ENCODE measurements around the gene ECE2. TPM values are rescaled to one million over a fixed set of nuclear protein-coding genes. Genes with fewer than 3 reads are reported as not detected.

Gene ECE2
- total RNA-seq, 2 experiments from 2014 or later, result not detected

DNA sequence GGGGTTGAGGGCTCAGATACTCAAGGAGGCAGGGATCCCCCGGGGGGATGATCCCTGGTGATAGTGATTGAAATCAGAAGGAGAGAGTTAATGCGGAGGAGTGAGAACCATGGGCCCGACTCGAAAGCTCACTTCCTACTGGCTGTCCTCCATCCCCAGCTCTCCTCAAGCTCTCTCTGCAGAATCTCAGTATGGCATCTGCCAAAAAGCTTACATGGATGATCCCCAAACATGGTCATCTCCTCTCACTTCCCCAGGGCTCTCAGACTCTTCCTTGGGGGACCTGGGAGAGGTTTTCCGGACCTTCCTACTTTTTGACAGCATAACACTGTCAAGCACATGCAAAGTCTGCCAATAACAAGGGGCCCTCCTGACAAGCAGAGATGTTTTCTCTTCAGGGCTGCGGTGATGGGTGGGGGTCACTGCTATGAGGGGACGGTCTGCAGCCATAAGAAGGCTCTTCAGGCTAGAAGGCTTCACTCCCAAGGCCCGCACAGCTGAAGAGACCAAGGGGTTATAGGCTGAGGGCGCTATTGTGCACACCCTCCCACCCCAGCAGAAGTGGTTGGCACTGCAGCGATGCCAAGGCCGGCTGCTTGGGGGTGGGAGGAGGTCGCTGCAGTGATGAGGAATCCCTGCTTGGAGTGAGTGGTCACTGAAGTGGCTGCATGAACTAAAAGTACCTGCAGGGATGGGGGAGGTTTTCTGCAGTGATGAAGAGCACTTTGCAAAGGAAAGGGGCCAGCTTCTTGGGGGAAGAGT lies 47.3 kb upstream of the ECE2 start:
- H3K9me3 Mint-ChIP-seq, result no peaks in the 10 kb centered on the region
- Histone ChIP-seq H3K4me1 (ENCODE audit: insufficient read depth, low read length) (peaks cover 24% of the 10 kb centered on the region), H3K27ac (ENCODE audit: low read depth in 1 of 2, low read length in 2 of 2) (no peak overlapping the region), H3K9me3 (ENCODE audit: control insufficient read depth in 1 of 2, insufficient read depth in 1 of 2, low read length in 2 of 2) (peaks cover 0 to 5% of the 10 kb centered on the region in 2 experiments), H3K27me3 (ENCODE audit: control insufficient read depth in 1 of 2, insufficient read depth in 2 of 2, low read length in 2 of 2) (peaks cover 46 to 49% of the 10 kb centered on the region in 2 experiments), H3K4me3 (ENCODE audit: low read length) (no peak overlapping the region), H3K36me3 (ENCODE audit: insufficient read depth, low read length) (no peaks in the 10 kb centered on the region)
- H3K36me3 Mint-ChIP-seq (ENCODE audit: low read depth), result no peaks in the 10 kb centered on the region
- TF ChIP-seq, protein P1, sequence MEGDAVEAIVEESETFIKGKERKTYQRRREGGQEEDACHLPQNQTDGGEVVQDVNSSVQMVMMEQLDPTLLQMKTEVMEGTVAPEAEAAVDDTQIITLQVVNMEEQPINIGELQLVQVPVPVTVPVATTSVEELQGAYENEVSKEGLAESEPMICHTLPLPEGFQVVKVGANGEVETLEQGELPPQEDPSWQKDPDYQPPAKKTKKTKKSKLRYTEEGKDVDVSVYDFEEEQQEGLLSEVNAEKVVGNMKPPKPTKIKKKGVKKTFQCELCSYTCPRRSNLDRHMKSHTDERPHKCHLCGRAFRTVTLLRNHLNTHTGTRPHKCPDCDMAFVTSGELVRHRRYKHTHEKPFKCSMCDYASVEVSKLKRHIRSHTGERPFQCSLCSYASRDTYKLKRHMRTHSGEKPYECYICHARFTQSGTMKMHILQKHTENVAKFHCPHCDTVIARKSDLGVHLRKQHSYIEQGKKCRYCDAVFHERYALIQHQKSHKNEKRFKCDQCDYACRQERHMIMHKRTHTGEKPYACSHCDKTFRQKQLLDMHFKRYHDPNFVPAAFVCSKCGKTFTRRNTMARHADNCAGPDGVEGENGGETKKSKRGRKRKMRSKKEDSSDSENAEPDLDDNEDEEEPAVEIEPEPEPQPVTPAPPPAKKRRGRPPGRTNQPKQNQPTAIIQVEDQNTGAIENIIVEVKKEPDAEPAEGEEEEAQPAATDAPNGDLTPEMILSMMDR (IDR thresholded peaks at IDR 0.05), result no peak
- peaks cover 74% of the 10 kb centered on the region for H3K27me3 Mint-ChIP-seq
- no peak for ATAC-seq (ENCODE audit: poor library complexity)
- CTCF ChIA-PET, result interaction anchor here (0.5 to 3.6 kb wide), 10 partner anchors 19 to 344 kb away, joined by 3 to 21 read pairs (median 6); partner anchors contain the start of genes ALG3, CAMK2N2, EEF1AKMT4 and PARL
- POLR2A ChIA-PET, result interaction anchor here (2.0 kb wide), 1 partner anchor 22 kb away, joined by 7 read pairs; no protein-coding TSS in a partner anchor
- intact Hi-C loops (cut with DNase I, micrococcal nuclease), result loop anchor here (1.0 to 5.0 kb wide), 2 partner anchors 23 to 59 kb away; no protein-coding TSS in a partner anchor
- DNase-seq, result peak in 1 of 14 experiments; percentile 9
- no peak overlapping the region for H3K27ac Mint-ChIP-seq
- peak overlapping the region; percentile 85 for H3K4me3 Mint-ChIP-seq
- peaks cover 14% of the 10 kb centered on the region for H3K4me1 Mint-ChIP-seq (ENCODE audit: low read depth)

GRCh38 chr3:184229394-184230080 lies 46.3 kb upstream of the ECE2 start, which contains the start of gene VWA5B2:
Gene VWA5B2 (plus strand): TSS chr3:184229585. CDS start chr3:184230529, 944 bp downstream.
- DNase-seq, result peak; percentile 46 to 89 (median 64)
- Histone ChIP-seq H3K4me3 (ENCODE audit: low read length) (peak within 1 kb of the TSS; percentile 53), H3K27ac (ENCODE audit: low read depth in 1 of 2, low read length in 2 of 2) (no peak within 1 kb of the TSS), H3K4me1 (ENCODE audit: insufficient read depth, low read length) (peaks cover 24% of the 10 kb centered on the region), H3K27me3 (ENCODE audit: control insufficient read depth in 1 of 2, insufficient read depth in 2 of 2, low read length in 2 of 2) (peaks cover 51 to 52% of the 10 kb centered on the region in 2 experiments), H3K36me3 (ENCODE audit: insufficient read depth, low read length) (no peaks in the 10 kb centered on the region), H3K9me3 (ENCODE audit: control insufficient read depth in 1 of 2, insufficient read depth in 1 of 2, low read length in 2 of 2) (peaks cover 0 to 5% of the 10 kb centered on the region in 2 experiments)
- H3K9me3 Mint-ChIP-seq, result no peaks in the 10 kb centered on the region
- TF ChIP-seq, protein P1 (IDR thresholded peaks at IDR 0.05), result peak; percentile 23
- ATAC-seq (ENCODE audit: poor library complexity), result peak; percentile 97
- CTCF ChIA-PET, result interaction anchor here (0.5 to 2.3 kb wide), 3 partner anchors 18 to 317 kb away, joined by 4 to 15 read pairs (median 6); partner anchors contain the start of gene ALG3
- intact Hi-C loops (cut with DNase I, micrococcal nuclease), result loop anchor here in 1 of 2 experiments (5.0 kb wide), 1 partner anchor 58 kb away; no protein-coding TSS in a partner anchor
- no peak within 1 kb of the TSS for H3K27ac Mint-ChIP-seq
- H3K27me3 Mint-ChIP-seq, result peaks cover 72% of the 10 kb centered on the region
- no peaks in the 10 kb centered on the region for H3K36me3 Mint-ChIP-seq (ENCODE audit: low read depth)
- POLR2A ChIA-PET, result interaction anchor here (0.6 to 1.7 kb wide), 6 partner anchors 9 to 94 kb away, joined by 3 to 6 read pairs (median 3); partner anchors contain the start of genes EEF1AKMT4 and EIF2B5
- peaks cover 14% of the 10 kb centered on the region for H3K4me1 Mint-ChIP-seq (ENCODE audit: low read depth)
- peak within 1 kb of the TSS; percentile 85 for H3K4me3 Mint-ChIP-seq

DNA sequence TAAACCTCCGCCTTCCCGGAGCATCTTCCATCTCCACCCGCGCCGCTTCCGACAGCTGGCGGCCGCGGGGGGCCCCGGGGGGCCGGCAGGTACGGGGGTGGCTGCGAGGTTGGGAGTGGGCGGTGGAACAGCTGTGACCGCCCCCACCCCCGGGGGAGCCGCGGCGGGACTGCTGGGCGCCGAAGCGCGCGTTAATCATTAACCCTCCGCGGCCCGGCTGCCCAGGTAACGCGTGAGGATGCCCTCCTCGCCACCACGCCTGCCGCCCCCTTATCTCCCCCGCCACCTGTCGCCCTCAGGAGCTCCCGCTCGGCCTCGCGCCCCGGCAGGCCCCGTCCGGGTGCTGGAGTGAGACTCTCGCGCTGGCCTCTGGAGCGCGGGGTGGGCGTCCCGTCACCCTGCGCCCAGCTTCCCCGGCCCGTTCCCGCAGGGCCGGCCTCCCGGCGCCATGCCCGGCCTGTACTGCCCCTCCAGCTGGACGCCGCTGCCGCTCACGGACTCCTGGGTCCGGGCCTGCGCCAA lies 45.7 kb upstream of the ECE2 start:
- intact Hi-C loops (cut with DNase I, micrococcal nuclease), result no loop called here
- DNase-seq (peak in 2 of 14 experiments; percentile 5 to 15), ATAC-seq (ENCODE audit: poor library complexity) (no peak)
- H3K27me3 ChIP-seq (ENCODE audit: control insufficient read depth in 1 of 2, insufficient read depth in 2 of 2, low read length in 2 of 2), result peaks cover 49 to 52% of the 10 kb centered on the region in 2 experiments
- TF ChIP-seq, protein P1 (IDR thresholded peaks at IDR 0.05), result no peak
- Mint-ChIP-seq H3K36me3 (ENCODE audit: low read depth) (no peaks in the 10 kb centered on the region), H3K27me3 (peaks cover 66% of the 10 kb centered on the region), H3K4me3 (no peak overlapping the region), H3K4me1 (ENCODE audit: low read depth) (peaks cover 14% of the 10 kb centered on the region), H3K27ac (no peak overlapping the region), H3K9me3 (no peaks in the 10 kb centered on the region)
- H3K9me3 ChIP-seq (ENCODE audit: control insufficient read depth in 1 of 2, insufficient read depth in 1 of 2, low read length in 2 of 2), result peaks cover 0 to 5% of the 10 kb centered on the region in 2 experiments
- CTCF ChIA-PET, result interaction anchor here (0.6 to 1.7 kb wide), 2 partner anchors 20 to 139 kb away, joined by 3 to 4 read pairs; no protein-coding TSS in a partner anchor
- H3K27ac ChIP-seq (ENCODE audit: low read depth in 1 of 2, low read length in 2 of 2), result no peak overlapping the region
- POLR2A ChIA-PET, result interaction anchor here (0.8 to 1.7 kb wide), 5 partner anchors 8 to 95 kb away, joined by 3 to 6 read pairs (median 3); partner anchors contain the start of genes EEF1AKMT4 and EIF2B5
- peaks cover 24% of the 10 kb centered on the region for H3K4me1 ChIP-seq (ENCODE audit: insufficient read depth, low read length)
- no peaks in the 10 kb centered on the region for H3K36me3 ChIP-seq (ENCODE audit: insufficient read depth, low read length)
- peak overlapping the region; percentile 53 for H3K4me3 ChIP-seq (ENCODE audit: low read length)
